ENCODE data around the gene DUS4L.

Gene DUS4L

DNA sequence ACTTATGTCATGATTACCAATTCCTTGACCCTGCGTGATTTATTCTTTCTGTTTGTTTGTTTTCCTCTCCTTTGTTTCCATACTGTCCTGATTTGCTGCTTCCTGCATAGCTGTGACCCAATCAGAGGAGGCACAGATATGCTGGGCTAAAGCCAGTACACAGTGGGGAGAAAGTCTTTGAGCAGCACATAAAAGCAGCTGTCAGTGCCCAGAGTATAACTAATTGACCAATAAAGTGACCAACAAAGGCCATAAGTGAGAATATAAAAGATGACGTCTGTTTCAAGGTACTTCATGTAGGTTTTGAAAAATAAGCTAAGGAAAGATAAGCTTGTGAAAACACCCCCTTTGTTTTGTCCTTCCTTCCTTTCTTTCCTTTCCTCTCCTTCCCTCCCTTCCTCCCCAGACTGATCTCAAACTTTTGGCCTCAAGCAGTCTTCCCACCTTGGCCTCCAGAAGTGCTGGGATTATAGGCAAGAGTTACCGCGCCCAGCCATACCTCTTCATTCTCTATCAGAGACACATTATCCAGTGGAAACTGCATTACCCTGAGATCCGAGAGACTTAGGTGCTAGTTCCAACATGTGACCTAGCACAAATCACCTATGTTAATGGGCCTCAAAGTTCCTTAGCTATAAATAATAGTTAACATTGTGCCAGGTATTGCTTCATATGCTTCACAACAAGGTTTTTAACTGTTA lies 33.3 kb downstream of the DUS4L start (continued):
- TF ChIP-seq ZNF548 (tag by site-specific recombination; IDR thresholded peaks at IDR 0.05) (no peak), YY1 (tag by site-specific recombination; IDR thresholded peaks at IDR 0.05) (no peak), GLIS1 (tag by site-specific recombination; IDR thresholded peaks at IDR 0.05) (peak; percentile 24; the same call in 1 of the 2 replicates), TCF7L2 (IDR thresholded peaks at IDR 0.05; ENCODE audit: borderline replicate concordance, low read depth, low read length) (peak; percentile 74; the same call in 1 of the 2 replicates), ZNF311 (tag by site-specific recombination; IDR thresholded peaks at IDR 0.05; ENCODE audit: borderline replicate concordance) (no peak), ZNF558 (tag by site-specific recombination; IDR thresholded peaks at IDR 0.05) (no peak), EGR2 (tag by site-specific recombination; IDR thresholded peaks at IDR 0.05; ENCODE audit: low read depth) (no peak), ZNF623 (tag by site-specific recombination; IDR thresholded peaks at IDR 0.05) (no peak), ZBTB1 (tag by site-specific recombination; IDR thresholded peaks at IDR 0.05) (no peak), ZNF48 (tag by site-specific recombination; IDR thresholded peaks at IDR 0.05) (no peak), ZNF221 (tag by site-specific recombination; IDR thresholded peaks at IDR 0.05; ENCODE audit: borderline replicate concordance) (no peak), ZNF214 (tag by site-specific recombination; IDR thresholded peaks at IDR 0.05; ENCODE audit: borderline replicate concordance) (no peak), ZNF416 (tag by site-specific recombination; IDR thresholded peaks at IDR 0.05) (no peak), ZNF830 (tag by site-specific recombination; IDR thresholded peaks at IDR 0.05; ENCODE audit: low read depth) (no peak), OSR2 (tag by site-specific recombination; IDR thresholded peaks at IDR 0.05) (peak; percentile 79), ZFP3 (tag by site-specific recombination; IDR thresholded peaks at IDR 0.05; ENCODE audit: low read depth) (no peak), BCL11B (tag by site-specific recombination; IDR thresholded peaks at IDR 0.05; ENCODE audit: low read depth) (no peak), ZNF585B (tag by site-specific recombination; IDR thresholded peaks at IDR 0.05) (no peak), ZBTB8A (tag by site-specific recombination; IDR thresholded peaks at IDR 0.05) (0 out of 2 replicates have a peak, but pooled peaks have one; percentile 22), ZNF140 (tag by site-specific recombination; IDR thresholded peaks at IDR 0.05) (no peak), ZFHX2 (tag by site-specific recombination; conservative IDR thresholded peaks at IDR 0.05) (no peak), SCRT2 (tag by site-specific recombination; IDR thresholded peaks at IDR 0.05) (no peak)
- TF ChIP-seq, protein P1, sequence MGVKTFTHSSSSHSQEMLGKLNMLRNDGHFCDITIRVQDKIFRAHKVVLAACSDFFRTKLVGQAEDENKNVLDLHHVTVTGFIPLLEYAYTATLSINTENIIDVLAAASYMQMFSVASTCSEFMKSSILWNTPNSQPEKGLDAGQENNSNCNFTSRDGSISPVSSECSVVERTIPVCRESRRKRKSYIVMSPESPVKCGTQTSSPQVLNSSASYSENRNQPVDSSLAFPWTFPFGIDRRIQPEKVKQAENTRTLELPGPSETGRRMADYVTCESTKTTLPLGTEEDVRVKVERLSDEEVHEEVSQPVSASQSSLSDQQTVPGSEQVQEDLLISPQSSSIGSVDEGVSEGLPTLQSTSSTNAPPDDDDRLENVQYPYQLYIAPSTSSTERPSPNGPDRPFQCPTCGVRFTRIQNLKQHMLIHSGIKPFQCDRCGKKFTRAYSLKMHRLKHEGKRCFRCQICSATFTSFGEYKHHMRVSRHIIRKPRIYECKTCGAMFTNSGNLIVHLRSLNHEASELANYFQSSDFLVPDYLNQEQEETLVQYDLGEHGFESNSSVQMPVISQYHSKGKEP (tag by site-specific recombination; IDR thresholded peaks at IDR 0.05) = peak; percentile 33; the same call in 1 of the 2 replicates
- TF ChIP-seq, protein P2, sequence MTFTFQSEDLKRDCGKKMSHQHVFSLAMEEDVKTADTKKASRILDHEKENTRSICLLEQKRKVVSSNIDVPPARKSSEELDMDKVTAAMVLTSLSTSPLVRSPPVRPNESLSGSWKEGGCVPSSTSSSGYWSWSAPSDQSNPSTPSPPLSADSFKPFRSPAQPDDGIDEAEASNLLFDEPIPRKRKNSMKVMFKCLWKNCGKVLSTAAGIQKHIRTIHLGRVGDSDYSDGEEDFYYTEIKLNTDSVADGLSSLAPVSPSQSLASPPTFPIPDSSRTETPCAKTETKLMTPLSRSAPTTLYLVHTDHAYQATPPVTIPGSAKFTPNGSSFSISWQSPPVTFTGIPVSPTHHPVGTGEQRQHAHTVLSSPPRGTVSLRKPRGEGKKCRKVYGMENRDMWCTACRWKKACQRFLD (tag by site-specific recombination; IDR thresholded peaks at IDR 0.05) = no peak
- TF ChIP-seq, protein P3, sequence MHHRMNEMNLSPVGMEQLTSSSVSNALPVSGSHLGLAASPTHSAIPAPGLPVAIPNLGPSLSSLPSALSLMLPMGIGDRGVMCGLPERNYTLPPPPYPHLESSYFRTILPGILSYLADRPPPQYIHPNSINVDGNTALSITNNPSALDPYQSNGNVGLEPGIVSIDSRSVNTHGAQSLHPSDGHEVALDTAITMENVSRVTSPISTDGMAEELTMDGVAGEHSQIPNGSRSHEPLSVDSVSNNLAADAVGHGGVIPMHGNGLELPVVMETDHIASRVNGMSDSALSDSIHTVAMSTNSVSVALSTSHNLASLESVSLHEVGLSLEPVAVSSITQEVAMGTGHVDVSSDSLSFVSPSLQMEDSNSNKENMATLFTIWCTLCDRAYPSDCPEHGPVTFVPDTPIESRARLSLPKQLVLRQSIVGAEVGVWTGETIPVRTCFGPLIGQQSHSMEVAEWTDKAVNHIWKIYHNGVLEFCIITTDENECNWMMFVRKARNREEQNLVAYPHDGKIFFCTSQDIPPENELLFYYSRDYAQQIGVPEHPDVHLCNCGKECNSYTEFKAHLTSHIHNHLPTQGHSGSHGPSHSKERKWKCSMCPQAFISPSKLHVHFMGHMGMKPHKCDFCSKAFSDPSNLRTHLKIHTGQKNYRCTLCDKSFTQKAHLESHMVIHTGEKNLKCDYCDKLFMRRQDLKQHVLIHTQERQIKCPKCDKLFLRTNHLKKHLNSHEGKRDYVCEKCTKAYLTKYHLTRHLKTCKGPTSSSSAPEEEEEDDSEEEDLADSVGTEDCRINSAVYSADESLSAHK (tag by site-specific recombination; IDR thresholded peaks at IDR 0.05) = peak; percentile 99
- TF ChIP-seq, protein P4, sequence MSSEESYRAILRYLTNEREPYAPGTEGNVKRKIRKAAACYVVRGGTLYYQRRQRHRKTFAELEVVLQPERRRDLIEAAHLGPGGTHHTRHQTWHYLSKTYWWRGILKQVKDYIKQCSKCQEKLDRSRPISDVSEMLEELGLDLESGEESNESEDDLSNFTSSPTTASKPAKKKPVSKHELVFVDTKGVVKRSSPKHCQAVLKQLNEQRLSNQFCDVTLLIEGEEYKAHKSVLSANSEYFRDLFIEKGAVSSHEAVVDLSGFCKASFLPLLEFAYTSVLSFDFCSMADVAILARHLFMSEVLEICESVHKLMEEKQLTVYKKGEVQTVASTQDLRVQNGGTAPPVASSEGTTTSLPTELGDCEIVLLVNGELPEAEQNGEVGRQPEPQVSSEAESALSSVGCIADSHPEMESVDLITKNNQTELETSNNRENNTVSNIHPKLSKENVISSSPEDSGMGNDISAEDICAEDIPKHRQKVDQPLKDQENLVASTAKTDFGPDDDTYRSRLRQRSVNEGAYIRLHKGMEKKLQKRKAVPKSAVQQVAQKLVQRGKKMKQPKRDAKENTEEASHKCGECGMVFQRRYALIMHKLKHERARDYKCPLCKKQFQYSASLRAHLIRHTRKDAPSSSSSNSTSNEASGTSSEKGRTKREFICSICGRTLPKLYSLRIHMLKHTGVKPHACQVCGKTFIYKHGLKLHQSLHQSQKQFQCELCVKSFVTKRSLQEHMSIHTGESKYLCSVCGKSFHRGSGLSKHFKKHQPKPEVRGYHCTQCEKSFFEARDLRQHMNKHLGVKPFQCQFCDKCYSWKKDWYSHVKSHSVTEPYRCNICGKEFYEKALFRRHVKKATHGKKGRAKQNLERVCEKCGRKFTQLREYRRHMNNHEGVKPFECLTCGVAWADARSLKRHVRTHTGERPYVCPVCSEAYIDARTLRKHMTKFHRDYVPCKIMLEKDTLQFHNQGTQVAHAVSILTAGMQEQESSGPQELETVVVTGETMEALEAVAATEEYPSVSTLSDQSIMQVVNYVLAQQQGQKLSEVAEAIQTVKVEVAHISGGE (tag by site-specific recombination; conservative IDR thresholded peaks at IDR 0.05; ENCODE audit: low read depth) = no peak
- TF ChIP-seq, protein P5, sequence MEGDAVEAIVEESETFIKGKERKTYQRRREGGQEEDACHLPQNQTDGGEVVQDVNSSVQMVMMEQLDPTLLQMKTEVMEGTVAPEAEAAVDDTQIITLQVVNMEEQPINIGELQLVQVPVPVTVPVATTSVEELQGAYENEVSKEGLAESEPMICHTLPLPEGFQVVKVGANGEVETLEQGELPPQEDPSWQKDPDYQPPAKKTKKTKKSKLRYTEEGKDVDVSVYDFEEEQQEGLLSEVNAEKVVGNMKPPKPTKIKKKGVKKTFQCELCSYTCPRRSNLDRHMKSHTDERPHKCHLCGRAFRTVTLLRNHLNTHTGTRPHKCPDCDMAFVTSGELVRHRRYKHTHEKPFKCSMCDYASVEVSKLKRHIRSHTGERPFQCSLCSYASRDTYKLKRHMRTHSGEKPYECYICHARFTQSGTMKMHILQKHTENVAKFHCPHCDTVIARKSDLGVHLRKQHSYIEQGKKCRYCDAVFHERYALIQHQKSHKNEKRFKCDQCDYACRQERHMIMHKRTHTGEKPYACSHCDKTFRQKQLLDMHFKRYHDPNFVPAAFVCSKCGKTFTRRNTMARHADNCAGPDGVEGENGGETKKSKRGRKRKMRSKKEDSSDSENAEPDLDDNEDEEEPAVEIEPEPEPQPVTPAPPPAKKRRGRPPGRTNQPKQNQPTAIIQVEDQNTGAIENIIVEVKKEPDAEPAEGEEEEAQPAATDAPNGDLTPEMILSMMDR (tag by site-specific recombination; IDR thresholded peaks at IDR 0.05) = no peak
- TF ChIP-seq, protein P6, sequence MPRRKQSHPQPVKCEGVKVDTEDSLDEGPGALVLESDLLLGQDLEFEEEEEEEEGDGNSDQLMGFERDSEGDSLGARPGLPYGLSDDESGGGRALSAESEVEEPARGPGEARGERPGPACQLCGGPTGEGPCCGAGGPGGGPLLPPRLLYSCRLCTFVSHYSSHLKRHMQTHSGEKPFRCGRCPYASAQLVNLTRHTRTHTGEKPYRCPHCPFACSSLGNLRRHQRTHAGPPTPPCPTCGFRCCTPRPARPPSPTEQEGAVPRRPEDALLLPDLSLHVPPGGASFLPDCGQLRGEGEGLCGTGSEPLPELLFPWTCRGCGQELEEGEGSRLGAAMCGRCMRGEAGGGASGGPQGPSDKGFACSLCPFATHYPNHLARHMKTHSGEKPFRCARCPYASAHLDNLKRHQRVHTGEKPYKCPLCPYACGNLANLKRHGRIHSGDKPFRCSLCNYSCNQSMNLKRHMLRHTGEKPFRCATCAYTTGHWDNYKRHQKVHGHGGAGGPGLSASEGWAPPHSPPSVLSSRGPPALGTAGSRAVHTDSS (tag by site-specific recombination; IDR thresholded peaks at IDR 0.05) = no peak
